Naive thymus-derived CD4-positive, alpha-beta T cell (primary cell): ENCODE results near the gene TMEM134. TPM values are rescaled to one million over a fixed set of nuclear protein-coding genes. Genes with fewer than 3 reads are reported as not detected.
A peak's percentile ranks its signal among the peaks of the same experiment; 100 is the strongest.

Experiments
- ATAC-seq: fragments of 150-1000 bp; cut with Tn5 transposase; 2 replicates; pipeline ENCODE4 v1.10.0; 2021; ENCODE audit warnings: mild to moderate bottlenecking, moderate library complexity
- CTCF ChIA-PET: fragments of 350-600 bp; sonication (Branson Sonifier 250); formaldehyde crosslinking; loops from one replicate; lab custom pipeline; 2021; ENCODE audit warnings: antibody characterized with exemption; lab: Charles Lee
- POLR2A ChIA-PET: fragments of 350-600 bp; sonication (Branson Sonifier 250); formaldehyde crosslinking; loops from one replicate; lab custom pipeline; 2021; ENCODE audit warnings: antibody characterized with exemption, inconsistent platforms; lab: Charles Lee
- DNase-seq, 9 donors: peaks; one replicate each; pipeline versions ENCODE4 v3.0.0 to v3.0.0-alpha.2; 2020 to 2022; ENCODE audit warnings: mixed read lengths in 1 of 9
- H3K27ac ChIP-seq: one replicate; pipeline ENCODE4 v1.7.0; 2013; ENCODE audit warnings: mild to moderate bottlenecking, low read depth, low read length, moderate library complexity
- H3K27me3 ChIP-seq, 2 donors: one replicate each; pipeline ENCODE4 v1.7.0; 2013; ENCODE audit warnings: low read length in 2 of 2, mild to moderate bottlenecking in 2 of 2, moderate library complexity in 2 of 2; ENCODE audit not compliant: control insufficient read depth in 2 of 2, insufficient read depth in 2 of 2
- H3K36me3 ChIP-seq, 3 experiments: 1 replicate in 2 of 3; 2 replicates in 1 of 3; pipeline ENCODE4 v1.7.0; 2013; ENCODE audit warnings: low read length in 3 of 3, mild to moderate bottlenecking in 3 of 3, moderate library complexity in 1 of 3; ENCODE audit not compliant: insufficient read depth in 3 of 3, control insufficient read depth in 2 of 3
- H3K4me1 ChIP-seq, 2 donors: one replicate each; pipeline ENCODE4 v1.7.0; 2013; ENCODE audit warnings: low read length in 2 of 2, mild to moderate bottlenecking in 2 of 2, moderate library complexity in 1 of 2; ENCODE audit not compliant: control insufficient read depth in 2 of 2, insufficient read depth in 2 of 2
- H3K4me3 ChIP-seq: 2 replicates; pipeline ENCODE4 v1.7.0; 2013; ENCODE audit warnings: mild to moderate bottlenecking, low read length
- H3K9me3 ChIP-seq, 3 experiments: 1 replicate in 2 of 3; 2 replicates in 1 of 3; pipeline ENCODE4 v1.7.0; 2013; ENCODE audit warnings: low read length in 3 of 3; ENCODE audit not compliant: control insufficient read depth in 2 of 3
- H3K27ac Mint-ChIP-seq, 9 donors: one replicate each; pipeline ENCODE4 v1.8.0; 2020 to 2022; ENCODE audit warnings: mixed read lengths in 9 of 9, mild to moderate bottlenecking in 8 of 9, moderate library complexity in 5 of 9, inconsistent platforms in 2 of 9
- H3K27me3 Mint-ChIP-seq, 5 donors: one replicate each; pipeline ENCODE4 v1.8.0; 2021 to 2022; ENCODE audit warnings: mixed read lengths in 5 of 5, mild to moderate bottlenecking in 1 of 5
- H3K36me3 Mint-ChIP-seq, 5 donors: one replicate each; pipeline ENCODE4 v1.8.0; 2020 to 2022; ENCODE audit warnings: mixed read lengths in 5 of 5, mild to moderate bottlenecking in 3 of 5, inconsistent platforms in 1 of 5
- H3K4me1 Mint-ChIP-seq, 7 donors: one replicate each; pipeline ENCODE4 v1.8.0; 2020 to 2022; ENCODE audit warnings: mixed read lengths in 7 of 7, mild to moderate bottlenecking in 3 of 7, inconsistent platforms in 1 of 7
- H3K4me3 Mint-ChIP-seq, 10 donors: one replicate each; pipeline ENCODE4 v1.8.0; 2020 to 2022; ENCODE audit warnings: mild to moderate bottlenecking in 10 of 10, mixed read lengths in 10 of 10, moderate library complexity in 6 of 10, inconsistent platforms in 2 of 10
- H3K9me3 Mint-ChIP-seq, 11 donors: one replicate each; pipeline ENCODE4 v1.8.0; 2020 to 2022; ENCODE audit warnings: mixed read lengths in 11 of 11, mild to moderate bottlenecking in 4 of 11, inconsistent platforms in 1 of 11, moderate library complexity in 1 of 11
- intact Hi-C, 2 donors: fragments of 100-400 bp; cut with micrococcal nuclease; formaldehyde crosslinking; loops; one replicate each; pipeline ENCODE4 v1.15.1; 2023
- polyA plus RNA-seq, 2 donors: library from polyadenylated mRNA; unstranded; fragments of 300-500 nt; fragmentation: Illumina TruSeq; gene quantifications; one replicate each; pipeline ENCODE4 v1.2.3, GENCODE V29; 2021
- total RNA-seq, 6 experiments: library from RNA in 5 of 6; stranded (reverse) in 5 of 6; gene quantifications; 1 replicate in 5 of 6; 2 replicates in 1 of 6; pipeline ENCODE4 v1.2.3 and lab custom pipeline; 2021 to 2026

The TMEM134 gene
- total and polyA plus RNA-seq, 7 experiments from 2014 or later, result 52.4 to 143 (median 88.2) TPM

GRCh38 chr11:67433536-67434394, 35.3 kb downstream of the TMEM134 start:
- Mint-ChIP-seq H3K27ac (peak overlapping the region in 8 of 9 donors; percentile 41 to 88 (median 72)), H3K4me1 (peaks cover 24 to 71% (median 42%) of the 10 kb centered on the region in 7 donors), H3K9me3 (no peaks in the 10 kb centered on the region), H3K36me3 (peaks cover 0 to 35% (median 7%) of the 10 kb centered on the region in 5 donors), H3K27me3 (no peaks in the 10 kb centered on the region), H3K4me3 (peak overlapping the region in 9 of 10 donors; percentile 39 to 99 (median 47))
- peaks cover 0 to 59% (median 19%) of the 10 kb centered on the region in 3 experiments for H3K36me3 ChIP-seq
- peaks cover 39 to 61% of the 10 kb centered on the region in 2 donors for H3K4me1 ChIP-seq
- DNase-seq (no peak), ATAC-seq (no peak)
- H3K4me3 ChIP-seq, result peak overlapping the region; percentile 41
- H3K27me3 ChIP-seq, result no peaks in the 10 kb centered on the region
- ChIA-PET POLR2A (interaction anchor here (0.8 to 31.8 kb wide), 8 partner anchors 9 to 50 kb away, joined by 3 to 1530 read pairs (median 40); partner anchors contain the start of genes AIP, CARNS1, CORO1B and PPP1CA), CTCF (interaction anchor here (0.6 to 1.2 kb wide), 4 partner anchors 30 to 157 kb away, joined by 3 to 4 read pairs (median 4); partner anchors contain the start of gene TBC1D10C)
- H3K27ac ChIP-seq, result peak overlapping the region; percentile 85
- intact Hi-C loops, result no loop called here
- no peaks in the 10 kb centered on the region for H3K9me3 ChIP-seq

GRCh38 chr11:67432655-67433349, 36.2 kb downstream of the TMEM134 start:
- no peaks in the 10 kb centered on the region for H3K27me3 ChIP-seq
- Mint-ChIP-seq H3K4me3 (peak overlapping the region in 5 of 10 donors; percentile 20 to 99 (median 68)), H3K36me3 (peaks cover 0 to 29% (median 7%) of the 10 kb centered on the region in 5 donors), H3K4me1 (peaks cover 24 to 77% (median 43%) of the 10 kb centered on the region in 7 donors), H3K27ac (peak overlapping the region in 8 of 9 donors; percentile 54 to 88 (median 74)), H3K9me3 (no peaks in the 10 kb centered on the region), H3K27me3 (no peaks in the 10 kb centered on the region)
- peaks cover 41 to 61% of the 10 kb centered on the region in 2 donors for H3K4me1 ChIP-seq
- ATAC-seq (no peak), DNase-seq (no peak)
- H3K4me3 ChIP-seq, result no peak overlapping the region
- peak overlapping the region; percentile 85 for H3K27ac ChIP-seq
- ChIA-PET CTCF (interaction anchor here (0.6 to 1.2 kb wide), 3 partner anchors 29 to 78 kb away, joined by 3 to 4 read pairs (median 3); partner anchors contain the start of gene TBC1D10C), POLR2A (interaction anchor here (0.6 to 31.8 kb wide), 8 partner anchors 10 to 53 kb away, joined by 3 to 1530 read pairs (median 40); partner anchors contain the start of genes AIP, CARNS1, CORO1B and PPP1CA)
- intact Hi-C loops, result no loop called here
- H3K36me3 ChIP-seq, result peaks cover 0 to 63% (median 19%) of the 10 kb centered on the region in 3 experiments
- H3K9me3 ChIP-seq, result no peaks in the 10 kb centered on the region

GRCh38 chr11:67431346-67432249, 37.5 kb downstream of the TMEM134 start:
- Histone ChIP-seq H3K4me3 (no peak overlapping the region), H3K36me3 (peaks cover 0 to 56% (median 19%) of the 10 kb centered on the region in 3 experiments), H3K27ac (peak overlapping the region; percentile 85), H3K27me3 (no peaks in the 10 kb centered on the region), H3K9me3 (no peaks in the 10 kb centered on the region), H3K4me1 (peaks cover 44 to 68% of the 10 kb centered on the region in 2 donors)
- ChIA-PET POLR2A (interaction anchor here (0.6 to 31.8 kb wide), 7 partner anchors 11 to 160 kb away, joined by 3 to 1530 read pairs (median 66); partner anchors contain the start of genes CARNS1, CORO1B, PPP1CA and RAD9A), CTCF (interaction anchor here (0.6 to 1.3 kb wide), 2 partner anchors 27 to 42 kb away, joined by 3 read pairs; no protein-coding TSS in a partner anchor)
- intact Hi-C loops, result no loop called here
- peaks cover 0 to 20% (median 7%) of the 10 kb centered on the region in 5 donors for H3K36me3 Mint-ChIP-seq
- H3K4me1 Mint-ChIP-seq, result peaks cover 24 to 80% (median 49%) of the 10 kb centered on the region in 7 donors
- no peak for DNase-seq
- no peak for ATAC-seq
- H3K27me3 Mint-ChIP-seq, result no peaks in the 10 kb centered on the region
- no peaks in the 10 kb centered on the region for H3K9me3 Mint-ChIP-seq
- H3K4me3 Mint-ChIP-seq, result peak overlapping the region in 9 of 10 donors; percentile 3 to 71 (median 57)
- peak overlapping the region; percentile 54 to 88 (median 77) for H3K27ac Mint-ChIP-seq

GRCh38 chr11:67429722-67430121, 39.3 kb downstream of the TMEM134 start:
- ATAC-seq, result no peak
- H3K4me3 Mint-ChIP-seq, result peak overlapping the region; percentile 66 to 100 (median 98)

GRCh38 chr11:67429038-67429668, 39.9 kb downstream of the TMEM134 start:
- H3K36me3 Mint-ChIP-seq, result peaks cover 0 to 13% (median 7%) of the 10 kb centered on the region in 5 donors
- peak overlapping the region; percentile 97 for H3K27ac ChIP-seq
- H3K4me3 ChIP-seq, result peak overlapping the region; percentile 82
- DNase-seq, result no peak
- ChIA-PET POLR2A (interaction anchor here (0.9 to 31.8 kb wide), 13 partner anchors 8 to 185 kb away, joined by 3 to 1530 read pairs (median 12); partner anchors contain the start of genes AIP, CARNS1, CORO1B and POLD4), CTCF (interaction anchor here (0.8 to 1.0 kb wide), 3 partner anchors 15 to 42 kb away, joined by 3 to 5 read pairs (median 3); no protein-coding TSS in a partner anchor)
- no peaks in the 10 kb centered on the region for H3K27me3 Mint-ChIP-seq
- no peaks in the 10 kb centered on the region for H3K27me3 ChIP-seq
- intact Hi-C loops, result loop anchor here in 1 of 2 donors (2.0 to 5.0 kb wide), 2 partner anchors 37 to 54 kb away; partner anchors contain the start of genes AIP and RAD9A
- no peak for ATAC-seq
- peaks cover 19 to 68% (median 49%) of the 10 kb centered on the region in 7 donors for H3K4me1 Mint-ChIP-seq
- peak overlapping the region; percentile 92 to 100 (median 98) for H3K4me3 Mint-ChIP-seq
- H3K27ac Mint-ChIP-seq, result peak overlapping the region; percentile 94 to 98 (median 96)
- peaks cover 28 to 47% of the 10 kb centered on the region in 2 donors for H3K4me1 ChIP-seq
- peaks cover 0 to 35% (median 11%) of the 10 kb centered on the region in 3 experiments for H3K36me3 ChIP-seq
- no peaks in the 10 kb centered on the region for H3K9me3 Mint-ChIP-seq
- no peaks in the 10 kb centered on the region for H3K9me3 ChIP-seq

More at GRCh38 chr11:67429722-67430121, 39.3 kb downstream of the TMEM134 start:
- ChIA-PET CTCF (interaction anchor here (1.0 kb wide), 1 partner anchor 41 kb away, joined by 3 read pairs; no protein-coding TSS in a partner anchor), POLR2A (interaction anchor here (0.9 to 31.8 kb wide), 10 partner anchors 7 to 184 kb away, joined by 3 to 1530 read pairs (median 28); partner anchors contain the start of genes AIP, CARNS1, CORO1B and PPP1CA)
- DNase-seq, result no peak
- H3K36me3 ChIP-seq, result peaks cover 0 to 41% (median 11%) of the 10 kb centered on the region in 3 experiments
- H3K27ac ChIP-seq, result peak overlapping the region; percentile 97
- H3K9me3 Mint-ChIP-seq, result no peaks in the 10 kb centered on the region
- H3K36me3 Mint-ChIP-seq, result peaks cover 0 to 13% (median 7%) of the 10 kb centered on the region in 5 donors
- H3K27ac Mint-ChIP-seq, result peak overlapping the region in 8 of 9 donors; percentile 45 to 97 (median 82)
- H3K4me1 ChIP-seq, result peaks cover 33 to 52% of the 10 kb centered on the region in 2 donors
- no peaks in the 10 kb centered on the region for H3K27me3 Mint-ChIP-seq
- no peak overlapping the region for H3K4me3 ChIP-seq
- intact Hi-C loops, result loop anchor here in 1 of 2 donors (2.0 to 5.0 kb wide), 2 partner anchors 37 to 53 kb away; partner anchors contain the start of genes AIP and RAD9A
- H3K9me3 ChIP-seq, result no peaks in the 10 kb centered on the region
- H3K27me3 ChIP-seq, result no peaks in the 10 kb centered on the region
- peaks cover 19 to 70% (median 47%) of the 10 kb centered on the region in 7 donors for H3K4me1 Mint-ChIP-seq
